ENCODE measurements around the gene DIPK1A.

GRCh38 chr1:92804721-92805201 is 156.5 kb downstream of the DIPK1A start:
- TF ChIP-seq, protein P1, sequence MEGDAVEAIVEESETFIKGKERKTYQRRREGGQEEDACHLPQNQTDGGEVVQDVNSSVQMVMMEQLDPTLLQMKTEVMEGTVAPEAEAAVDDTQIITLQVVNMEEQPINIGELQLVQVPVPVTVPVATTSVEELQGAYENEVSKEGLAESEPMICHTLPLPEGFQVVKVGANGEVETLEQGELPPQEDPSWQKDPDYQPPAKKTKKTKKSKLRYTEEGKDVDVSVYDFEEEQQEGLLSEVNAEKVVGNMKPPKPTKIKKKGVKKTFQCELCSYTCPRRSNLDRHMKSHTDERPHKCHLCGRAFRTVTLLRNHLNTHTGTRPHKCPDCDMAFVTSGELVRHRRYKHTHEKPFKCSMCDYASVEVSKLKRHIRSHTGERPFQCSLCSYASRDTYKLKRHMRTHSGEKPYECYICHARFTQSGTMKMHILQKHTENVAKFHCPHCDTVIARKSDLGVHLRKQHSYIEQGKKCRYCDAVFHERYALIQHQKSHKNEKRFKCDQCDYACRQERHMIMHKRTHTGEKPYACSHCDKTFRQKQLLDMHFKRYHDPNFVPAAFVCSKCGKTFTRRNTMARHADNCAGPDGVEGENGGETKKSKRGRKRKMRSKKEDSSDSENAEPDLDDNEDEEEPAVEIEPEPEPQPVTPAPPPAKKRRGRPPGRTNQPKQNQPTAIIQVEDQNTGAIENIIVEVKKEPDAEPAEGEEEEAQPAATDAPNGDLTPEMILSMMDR (IDR thresholded peaks at IDR 0.05; ENCODE audit: low read depth, low read length) = no peak
- TF ChIP-seq MAX (IDR thresholded peaks at IDR 0.05; ENCODE audit: low read depth, low read length) = no peak
- no peak for TF ChIP-seq POLR2A (IDR thresholded peaks at IDR 0.05; ENCODE audit: extremely low read depth, insufficient read length)

Data from NB4 (cell line).